Bronchial epithelial cell (primary cell): ENCODE measurements around the gene PHACTR3. TPM values are rescaled to one million over a fixed set of nuclear protein-coding genes. Genes with fewer than 3 reads are reported as not detected.

Experiments
- DNase-seq: peaks from one replicate; pipeline ENCODE4 v3.0.0-alpha.2; 2010; ENCODE audit warnings: low read depth
- FAIRE-seq: peaks from 2 replicates; lab custom pipeline; 2011; peaks lifted over from hg19 to GRCh38; lab: Jason Lieb, UNC
- H3K27me3 ChIP-seq: 2 replicates; pipeline ENCODE4 v1.5.1; 2011; ENCODE audit warnings: low read length; ENCODE audit not compliant: control insufficient read depth, insufficient read depth
- H3K36me3 ChIP-seq: 2 replicates; pipeline ENCODE4 v1.5.1; 2011; ENCODE audit warnings: low read length; ENCODE audit not compliant: control insufficient read depth, insufficient read depth
- H3K4me3 ChIP-seq: 2 replicates; pipeline ENCODE4 v1.5.1; 2011; ENCODE audit warnings: mild to moderate bottlenecking, low read depth, low read length, control low read depth
- CTCF ChIP-seq: IDR thresholded peaks from 2 replicates; pipeline ENCODE4 v1.5.1; 2011; ENCODE audit warnings: mild to moderate bottlenecking, moderate library complexity, low read length, control low read depth, inconsistent platforms; ENCODE audit not compliant: insufficient read depth, severe bottlenecking
- total RNA-seq: library from RNA; depleted of rRNA; stranded (reverse); fragments of >200 nt; gene quantifications from 2 replicates; pipeline ENCODE4 v1.2.1, GENCODE V29; 2014

The PHACTR3 gene
- total RNA-seq, 1 donor from 2014 or later, result 15.0 TPM

GRCh38 chr20:59644371-59644939, 40.1 kb downstream of the PHACTR3 start:
- no peak for TF ChIP-seq CTCF
- Histone ChIP-seq H3K4me3 (no peak overlapping the region), H3K27me3 (no peaks in the 10 kb centered on the region), H3K36me3 (no peaks in the 10 kb centered on the region)
- FAIRE-seq, result no peak
- no peak for DNase-seq

- H3K36me3 ChIP-seq, result no peaks in the 10 kb centered on the region
- DNase-seq (no peak), FAIRE-seq (no peak)
- H3K27me3 ChIP-seq, result no peaks in the 10 kb centered on the region
- no peak for TF ChIP-seq CTCF
- no peak overlapping the region for H3K4me3 ChIP-seq
These were observed 40.9 kb downstream of the PHACTR3 start for GRCh38 chr20:59645271-59645670.

- TF ChIP-seq CTCF, result no peak
- Histone ChIP-seq H3K4me3 (no peak overlapping the region), H3K27me3 (no peaks in the 10 kb centered on the region), H3K36me3 (no peaks in the 10 kb centered on the region)
- FAIRE-seq, result no peak
- DNase-seq, result no peak
These were observed 41.4 kb downstream of the PHACTR3 start for GRCh38 chr20:59645761-59646171.

- Histone ChIP-seq H3K4me3 (no peak overlapping the region), H3K27me3 (no peaks in the 10 kb centered on the region), H3K36me3 (no peaks in the 10 kb centered on the region)
- TF ChIP-seq CTCF, result no peak
- no peak for DNase-seq
- no peak for FAIRE-seq
These were observed 42.1 kb downstream of the PHACTR3 start for GRCh38 chr20:59646487-59646886.

DNA sequence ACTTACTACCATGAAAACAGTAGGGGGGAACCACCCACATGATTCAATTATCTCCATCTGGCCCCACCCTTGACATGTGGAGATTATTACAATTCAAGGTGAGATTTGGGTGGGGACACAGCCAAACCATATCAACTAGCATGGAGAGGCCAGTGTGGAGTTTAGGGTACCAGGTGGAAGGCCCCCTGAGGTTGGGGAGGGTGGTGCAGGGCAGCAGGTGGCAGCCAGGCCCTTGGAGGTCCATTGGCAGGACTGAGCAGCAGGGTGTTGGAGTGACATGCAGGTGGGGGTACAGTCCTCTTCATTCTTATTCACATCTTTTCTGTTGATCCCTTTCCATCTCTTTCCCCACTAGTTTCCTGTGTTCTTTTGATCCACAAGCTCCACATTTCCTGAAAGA, 42.9 kb downstream of the PHACTR3 start:
- Histone ChIP-seq H3K36me3 (no peaks in the 10 kb centered on the region), H3K4me3 (no peak overlapping the region), H3K27me3 (no peaks in the 10 kb centered on the region)
- TF ChIP-seq CTCF, result no peak
- DNase-seq (no peak), FAIRE-seq (no peak)

DNA sequence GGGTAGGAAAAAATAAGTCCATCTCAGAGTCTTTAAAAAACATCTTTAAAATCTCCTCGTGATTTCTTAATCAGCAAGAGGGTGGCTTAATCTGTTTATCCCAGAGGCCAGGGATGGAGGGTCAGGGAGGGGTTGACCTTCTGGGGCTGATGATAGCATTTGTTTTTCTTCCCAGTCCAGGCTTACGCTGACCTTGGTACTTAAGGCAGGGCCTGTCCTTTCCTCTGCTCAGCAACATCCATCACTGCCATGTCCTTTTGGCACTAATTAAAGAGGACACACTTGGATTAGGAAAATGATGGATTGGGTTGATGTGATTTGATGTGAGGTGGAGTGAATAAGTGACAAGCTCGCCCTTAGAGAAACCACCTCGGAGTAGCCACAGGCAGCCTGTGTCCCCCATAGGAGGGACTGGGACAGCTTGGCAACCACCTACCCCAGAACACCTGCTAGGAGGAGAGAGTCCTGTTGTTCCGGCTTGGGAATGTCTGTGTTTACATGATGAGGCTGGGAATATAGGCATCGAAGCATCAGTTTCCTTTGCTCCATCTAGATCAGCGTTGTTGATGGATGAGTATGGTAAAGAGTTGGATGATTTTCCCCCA, 44.2 kb downstream of the PHACTR3 start:
- Histone ChIP-seq H3K4me3 (no peak overlapping the region), H3K36me3 (no peaks in the 10 kb centered on the region), H3K27me3 (no peaks in the 10 kb centered on the region)
- no peak for TF ChIP-seq CTCF
- no peak for DNase-seq
- peak; percentile 43 for FAIRE-seq
